K562 (cell line): ENCODE results near the gene RUNX1. TPM values are rescaled to one million over a fixed set of nuclear protein-coding genes. Genes with fewer than 3 reads are reported as not detected.
A peak's percentile ranks its signal among the peaks of the same experiment; 100 is the strongest.

ENCODE experiments used
- CTBP1 ChIP-seq: fragments of 450-650 bp; IDR thresholded peaks from 2 replicates; pipeline ENCODE4 v1.6.1; 2016; ENCODE audit warnings: borderline replicate concordance
- CUX1 ChIP-seq: fragments of 200-800 bp; sonication (Bioruptor generic); IDR thresholded peaks from 2 replicates; pipeline ENCODE4 v1.6.1; 2016; ENCODE audit warnings: missing genetic modification characterization, missing compliant biosample characterization
- E2F1 ChIP-seq: sonication (generic); formaldehyde crosslinking; IDR thresholded peaks from 2 replicates; pipeline ENCODE4 v1.8.1; 2023; ENCODE audit warnings: mild to moderate bottlenecking, missing genetic modification reagents, moderate library complexity
- ELF2 ChIP-seq: fragments of 250-450 bp; sonication (Bioruptor Pico); IDR thresholded peaks from 2 replicates; pipeline ENCODE4 v1.5.0; 2021; ENCODE audit warnings: mild to moderate bottlenecking
- GABPB2 ChIP-seq: fragments of 250-450 bp; sonication (Bioruptor Pico); conservative IDR thresholded peaks from 2 replicates; pipeline ENCODE4 v1.5.1; 2021; ENCODE audit warnings: mild to moderate bottlenecking
- GTF2F1 ChIP-seq: IDR thresholded peaks from 2 replicates; pipeline ENCODE4 v1.6.1; 2011; ENCODE audit warnings: low read depth, low read length, improper control_type of control experiment
- NCOA6 ChIP-seq: fragments of 450-650 bp; IDR thresholded peaks from 2 replicates; pipeline ENCODE4 v1.6.1; 2017; ENCODE audit warnings: mild to moderate bottlenecking
- NR4A1 ChIP-seq, 2 experiments: fragments of 250-450 bp in 1 of 2; fragments of 450-650 bp in 1 of 2; sonication (Bioruptor Pico) in 1 of 2; IDR thresholded peaks; 2 replicates each; pipeline versions ENCODE4 v1.4.0 to v1.6.1; 2016 to 2020; ENCODE audit warnings: mild to moderate bottlenecking in 2 of 2, missing compliant biosample characterization in 1 of 2, missing genetic modification characterization in 1 of 2, moderate library complexity in 1 of 2
- PCBP2 ChIP-seq: fragments of 200-400 bp; formaldehyde crosslinking; IDR thresholded peaks from 2 replicates; pipeline ENCODE4 v1.6.1; 2018; ENCODE audit warnings: low read length, low read depth, mild to moderate bottlenecking, moderate library complexity; ENCODE audit not compliant: poor library complexity, severe bottlenecking
- PHTF2 ChIP-seq: fragments of 250-450 bp; sonication (Bioruptor Pico); IDR thresholded peaks from 2 replicates; pipeline ENCODE4 v1.5.0; 2021; ENCODE audit warnings: mild to moderate bottlenecking
- POU5F1 ChIP-seq: fragments of 150-350 bp; IDR thresholded peaks from 2 replicates; pipeline ENCODE4 v1.6.1; 2014; ENCODE audit warnings: borderline replicate concordance, low read length, low read depth, mild to moderate bottlenecking; ENCODE audit not compliant: partially characterized antibody
- RAD51 ChIP-seq: fragments of 450-650 bp; IDR thresholded peaks from 2 replicates; pipeline ENCODE4 v1.7.1; 2016; ENCODE audit warnings: low read depth, mild to moderate bottlenecking, borderline replicate concordance
- RBM22 ChIP-seq: fragments of 200-400 bp; formaldehyde crosslinking; IDR thresholded peaks from 2 replicates; pipeline ENCODE4 v1.6.1; 2018; ENCODE audit warnings: low read length, low read depth; ENCODE audit not compliant: poor library complexity, severe bottlenecking
- SIN3B ChIP-seq: fragments of 450-650 bp; IDR thresholded peaks from 2 replicates; pipeline ENCODE4 v1.6.1; 2017; ENCODE audit warnings: low read depth, mild to moderate bottlenecking, moderate library complexity
- SLC30A9 ChIP-seq: fragments of 250-450 bp; sonication (Bioruptor Pico); IDR thresholded peaks from 2 replicates; pipeline ENCODE4 v1.8.0; 2022; ENCODE audit warnings: mild to moderate bottlenecking, moderate library complexity
- SRSF3 ChIP-seq: fragments of 200-400 bp; formaldehyde crosslinking; IDR thresholded peaks from 2 replicates; pipeline ENCODE4 v1.6.1; 2016; ENCODE audit warnings: mild to moderate bottlenecking, low read length, moderate library complexity; ENCODE audit not compliant: insufficient read depth
- TAF7 ChIP-seq: fragments of 450-650 bp; IDR thresholded peaks from 2 replicates; pipeline ENCODE4 v1.6.1; 2016; ENCODE audit warnings: missing genetic modification characterization, missing compliant biosample characterization
- TCFL5 ChIP-seq: fragments of 250-450 bp; sonication (Bioruptor Pico); conservative IDR thresholded peaks from 2 replicates; pipeline ENCODE4 v1.6.1; 2021; ENCODE audit warnings: mild to moderate bottlenecking, moderate library complexity, matching md5 sums
- THRAP3 ChIP-seq: fragments of 450-650 bp; IDR thresholded peaks from 2 replicates; pipeline ENCODE4 v1.6.1; 2016; ENCODE audit warnings: mild to moderate bottlenecking, inconsistent platforms, borderline replicate concordance
- XRCC5 ChIP-seq: fragments of 200-400 bp; formaldehyde crosslinking; IDR thresholded peaks from 2 replicates; pipeline ENCODE4 v1.6.1; 2017; ENCODE audit warnings: low read depth, mild to moderate bottlenecking, low read length
- ZBTB49 ChIP-seq: sonication (generic); formaldehyde crosslinking; IDR thresholded peaks from 2 replicates; pipeline ENCODE4 v1.8.0; 2022; ENCODE audit warnings: missing genetic modification reagents, mild to moderate bottlenecking, borderline replicate concordance
- ZNF766 ChIP-seq: fragments of 200-800 bp; sonication (Bioruptor generic); conservative IDR thresholded peaks from 2 replicates; pipeline ENCODE4 v1.6.1; 2016; ENCODE audit warnings: missing genetic modification characterization, missing compliant biosample characterization
- polyA plus RNA-seq, 8 experiments: library from polyadenylated mRNA; depleted of rRNA in 4 of 8; stranded (reverse) in 5 of 8; unstranded in 3 of 8; fragments of >200 nt; fragmentation: Nextera tagmentation in 2 of 8; fragmentation: Illumina TruSeq in 1 of 8; extraction: Ambion mirVana in 2 of 8; extraction: Trizol in 1 of 8; gene quantifications; 2 replicates each; pipeline versions ENCODE4 v1.2.1 to v1.2.3, GENCODE V29; 2011 to 2014; ENCODE audit warnings: inconsistent platforms in 1 of 8, missing spikeins in 1 of 8
- total RNA-seq, 7 experiments: library from RNA; depleted of rRNA in 6 of 7; stranded (reverse); fragments of >200 nt in 6 of 7; fragmentation: Illumina TruSeq in 2 of 7; extraction: Trizol in 2 of 7; gene quantifications; 2 replicates each; pipeline versions ENCODE4 v1.2.1 to v1.2.3, GENCODE V29; 2011 to 2021; ENCODE audit warnings: low replicate concordance in 1 of 7

Gene RUNX1
- total and polyA plus RNA-seq, 9 of the 15 experiments (the other 6 are each of a cell fraction or from before 2014, with no cell fraction given), result 2.2 to 68.6 (median 17.8) TPM

DNA sequence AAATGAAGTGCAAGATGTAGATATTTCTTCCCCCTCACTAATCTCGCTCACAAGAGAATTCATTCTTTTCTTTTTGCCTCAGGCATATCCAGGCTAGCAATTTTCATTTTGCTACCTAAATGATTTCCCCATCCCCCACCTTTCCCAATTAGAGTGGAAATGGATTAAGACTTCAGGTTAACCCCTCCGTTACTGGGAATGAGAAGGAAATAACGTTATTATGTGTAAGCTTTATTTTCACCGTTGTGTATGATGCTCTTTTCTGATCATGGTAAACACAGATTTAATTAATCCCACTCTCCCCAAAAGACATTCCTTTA lies 143.9 kb downstream of the RUNX1 start (continued):
- TF ChIP-seq SLC30A9 (CRISPR knock-in tag) (no peak), PHTF2 (no peak), THRAP3 (no peak; the same call in 1 of the 2 replicates), TAF7 (tag) (no peak), POU5F1 (no peak), ELF2 (CRISPR knock-in tag) (no peak), SRSF3 (no peak), NR4A1 (CRISPR knock-in tag; IDR thresholded peaks at IDR 0.05) (no peak), NR4A1 (tag; IDR thresholded peaks at IDR 0.05) (0 out of 2 replicates have a peak, but pooled peaks have one; percentile 28), E2F1 (no peak), GABPB2 (CRISPR knock-in tag) (no peak), SIN3B (no peak), CUX1 (CRISPR knock-in tag) (no peak), ZNF766 (CRISPR knock-in tag) (peak; percentile 33; the same call in 1 of the 2 replicates), TCFL5 (CRISPR knock-in tag) (no peak), RAD51 (no peak), NCOA6 (no peak), XRCC5 (no peak), GTF2F1 (no peak), PCBP2 (no peak), ZBTB49 (CRISPR knock-in tag) (no peak), RBM22 (no peak), CTBP1 (no peak)
